WTC11 (cell line): ENCODE results near the gene SELENBP1. TPM values are rescaled to one million over a fixed set of nuclear protein-coding genes. Genes with fewer than 3 reads are reported as not detected.
"Not testable (repeated sequence)": the region's sequence is repeated elsewhere in the genome, so short reads cannot be mapped to it uniquely, and the experiment has no call there.

Experiments used
- ATAC-seq: fragments of 200-7000 bp; cut with Tn5 transposase; 2 replicates; pipeline ENCODE4 v1.10.0; 2021; ENCODE audit warnings: mild to moderate bottlenecking, moderate library complexity
- CTCF ChIA-PET: fragments of 300-600 bp; sonication (Branson Sonifier 250); formaldehyde crosslinking; loops from one replicate; lab custom pipeline; 2021; ENCODE audit warnings: antibody characterized with exemption; lab: Charles Lee
- POLR2A ChIA-PET: fragments of 350-600 bp; sonication (Branson Sonifier 250); formaldehyde crosslinking; loops from one replicate; lab custom pipeline; 2021; ENCODE audit warnings: antibody characterized with exemption; lab: Charles Lee
- DNase-seq: peaks from one replicate; pipeline ENCODE4 v3.0.0; 2021; ENCODE audit warnings: low spot score
- H3K27ac Mint-ChIP-seq: 2 replicates; pipeline ENCODE4 v1.8.0; 2021; ENCODE audit warnings: mixed read lengths
- H3K27me3 Mint-ChIP-seq: 2 replicates; pipeline ENCODE4 v1.8.0; 2021; ENCODE audit warnings: low read depth, mild to moderate bottlenecking, moderate library complexity, mixed read lengths
- H3K36me3 Mint-ChIP-seq: 2 replicates; pipeline ENCODE4 v1.8.0; 2021; ENCODE audit warnings: mixed read lengths
- H3K4me1 Mint-ChIP-seq: 2 replicates; pipeline ENCODE4 v1.8.0; 2022; ENCODE audit warnings: mixed read lengths
- H3K4me3 Mint-ChIP-seq: 2 replicates; pipeline ENCODE4 v1.8.0; 2021; ENCODE audit warnings: mild to moderate bottlenecking, moderate library complexity, mixed read lengths
- H3K9me3 Mint-ChIP-seq: 2 replicates; pipeline ENCODE4 v1.8.0; 2021; ENCODE audit warnings: mixed read lengths
- ATF2 ChIP-seq: sonication (generic); formaldehyde crosslinking; IDR thresholded peaks from 2 replicates; pipeline ENCODE4 v1.8.1; 2022; ENCODE audit warnings: low read depth, missing genetic modification reagents, borderline replicate concordance
- ETV6 ChIP-seq: sonication (generic); formaldehyde crosslinking; IDR thresholded peaks from 2 replicates; pipeline ENCODE4 v1.8.1; 2022; ENCODE audit warnings: mild to moderate bottlenecking, missing genetic modification reagents
- FOXP1 ChIP-seq: sonication (generic); formaldehyde crosslinking; IDR thresholded peaks from 2 replicates; pipeline ENCODE4 v1.8.0; 2022; ENCODE audit warnings: missing genetic modification reagents, mild to moderate bottlenecking, moderate library complexity, borderline replicate concordance
- HMGXB4 ChIP-seq: sonication (generic); formaldehyde crosslinking; IDR thresholded peaks from 2 replicates; pipeline ENCODE4 v1.8.1; 2023; ENCODE audit warnings: mild to moderate bottlenecking, moderate library complexity, missing genetic modification reagents
- NFE2L1 ChIP-seq: sonication (generic); formaldehyde crosslinking; IDR thresholded peaks from 2 replicates; pipeline ENCODE4 v1.8.1; 2023; ENCODE audit warnings: missing genetic modification reagents
- TCF7 ChIP-seq: sonication (generic); formaldehyde crosslinking; IDR thresholded peaks from 2 replicates; pipeline ENCODE4 v1.8.0; 2022; ENCODE audit warnings: mild to moderate bottlenecking, low read depth, missing genetic modification reagents, moderate library complexity
- ZNF121 ChIP-seq: sonication (generic); formaldehyde crosslinking; IDR thresholded peaks from 2 replicates; pipeline ENCODE4 v1.8.0; 2023; ENCODE audit warnings: missing genetic modification reagents
- ZNF138 ChIP-seq: sonication (generic); formaldehyde crosslinking; conservative IDR thresholded peaks from 2 replicates; pipeline ENCODE4 v1.8.1; 2022; ENCODE audit warnings: mild to moderate bottlenecking, moderate library complexity, missing genetic modification reagents
- ZNF281 ChIP-seq: sonication (generic); formaldehyde crosslinking; IDR thresholded peaks from 2 replicates; pipeline ENCODE4 v1.8.0; 2023; ENCODE audit warnings: mild to moderate bottlenecking, missing genetic modification reagents
- total RNA-seq: library from RNA; stranded (reverse); gene quantifications from 3 replicates; pipeline ENCODE4 v1.2.3, GENCODE V29; 2021
- TF ChIP-seq, protein P1 (sequence below): sonication (generic); formaldehyde crosslinking; IDR thresholded peaks from 2 replicates; pipeline ENCODE4 v1.8.1; 2023; ENCODE audit warnings: mild to moderate bottlenecking, missing genetic modification reagents

Gene SELENBP1
- total RNA-seq, 1 experiment from 2014 or later: 17.9 TPM

- TF ChIP-seq ATF2 (CRISPR knock-in tag): no peak
- TF ChIP-seq ZNF121 (CRISPR knock-in tag): no peak
- TF ChIP-seq ETV6: no peak
- TF ChIP-seq NFE2L1 (CRISPR knock-in tag): no peak
- no peak for TF ChIP-seq ZNF138 (CRISPR knock-in tag)
- no peak for TF ChIP-seq ZNF281
Measured at GRCh38 chr1:151356696-151357095, 15.8 kb downstream of the SELENBP1 start (continued).

GRCh38 chr1:151352021-151352718, 20.3 kb downstream of the SELENBP1 start:
- Mint-ChIP-seq H3K4me3 (no peak overlapping the region), H3K27ac (no peak overlapping the region), H3K36me3 (peaks cover 14% of the 10 kb centered on the region), H3K4me1 (peaks cover 10% of the 10 kb centered on the region), H3K27me3 (no peaks in the 10 kb centered on the region; the same call in 1 of the 2 replicates), H3K9me3 (peaks cover 14% of the 10 kb centered on the region)
- POLR2A ChIA-PET: interaction anchor here (0.5 to 0.6 kb wide), 3 partner anchors 155 to 316 kb away, joined by 3 to 4 read pairs (median 3); no protein-coding TSS in a partner anchor
- CTCF ChIA-PET: interaction anchor here (0.6 to 2.0 kb wide), 3 partner anchors 11 to 42 kb away, joined by 4 to 8 read pairs (median 5); no protein-coding TSS in a partner anchor
- no peak for ATAC-seq
- no peak for DNase-seq
- TF ChIP-seq FOXP1 (CRISPR knock-in tag): no peak
- no peak for TF ChIP-seq HMGXB4 (CRISPR knock-in tag)
- TF ChIP-seq, protein P1, sequence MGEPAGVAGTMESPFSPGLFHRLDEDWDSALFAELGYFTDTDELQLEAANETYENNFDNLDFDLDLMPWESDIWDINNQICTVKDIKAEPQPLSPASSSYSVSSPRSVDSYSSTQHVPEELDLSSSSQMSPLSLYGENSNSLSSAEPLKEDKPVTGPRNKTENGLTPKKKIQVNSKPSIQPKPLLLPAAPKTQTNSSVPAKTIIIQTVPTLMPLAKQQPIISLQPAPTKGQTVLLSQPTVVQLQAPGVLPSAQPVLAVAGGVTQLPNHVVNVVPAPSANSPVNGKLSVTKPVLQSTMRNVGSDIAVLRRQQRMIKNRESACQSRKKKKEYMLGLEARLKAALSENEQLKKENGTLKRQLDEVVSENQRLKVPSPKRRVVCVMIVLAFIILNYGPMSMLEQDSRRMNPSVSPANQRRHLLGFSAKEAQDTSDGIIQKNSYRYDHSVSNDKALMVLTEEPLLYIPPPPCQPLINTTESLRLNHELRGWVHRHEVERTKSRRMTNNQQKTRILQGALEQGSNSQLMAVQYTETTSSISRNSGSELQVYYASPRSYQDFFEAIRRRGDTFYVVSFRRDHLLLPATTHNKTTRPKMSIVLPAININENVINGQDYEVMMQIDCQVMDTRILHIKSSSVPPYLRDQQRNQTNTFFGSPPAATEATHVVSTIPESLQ (CRISPR knock-in tag): no peak
- no peak for TF ChIP-seq TCF7 (CRISPR knock-in tag)
- no peak for TF ChIP-seq ZNF138 (CRISPR knock-in tag)

GRCh38 chr1:151350323-151350722, 22.2 kb downstream of the SELENBP1 start:
- ATAC-seq, H3K27me3 Mint-ChIP-seq, H3K4me3 Mint-ChIP-seq, DNase-seq, H3K27ac Mint-ChIP-seq: not testable (repeated sequence)
- ChIA-PET CTCF (interaction anchor here (1.2 to 1.7 kb wide), 3 partner anchors 10 to 69 kb away, joined by 3 to 6 read pairs (median 5); no protein-coding TSS in a partner anchor), POLR2A (interaction anchor here (0.6 to 1.2 kb wide), 2 partner anchors 21 to 68 kb away, joined by 3 read pairs; no protein-coding TSS in a partner anchor)
- Mint-ChIP-seq H3K4me1 (peaks cover 20% of the 10 kb centered on the region), H3K36me3 (peaks cover 19% of the 10 kb centered on the region), H3K9me3 (peaks cover 14% of the 10 kb centered on the region)
